ENCODE data around the gene TECTA. TPM values are rescaled to one million over a fixed set of nuclear protein-coding genes. Genes with fewer than 3 reads are reported as not detected.

TECTA gene
- polyA plus RNA-seq, 3 donors = 0.45 TPM; not detected in 2

- H3K4me3 ChIP-seq (replicated peaks in 1 of 3; ENCODE audit: low read depth in 2 of 3, low read length in 3 of 3) = no peak overlapping the region
- Mint-ChIP-seq H3K4me1 (no peaks in the 10 kb centered on the region), H3K36me3 (no peaks in the 10 kb centered on the region), H3K27ac (no peak overlapping the region), H3K27me3 (ENCODE audit: low read depth in 3 of 3) (peaks cover 0 to 15% (median 10%) of the 10 kb centered on the region in 3 donors), H3K4me3 (no peak overlapping the region), H3K9me3 (peaks cover 0 to 4% (median 0%) of the 10 kb centered on the region in 7 donors)
- no peak overlapping the region for H2AFZ ChIP-seq (ENCODE audit: insufficient read depth, low read depth, low read length, poor library complexity, severe bottlenecking)
- H3K27ac ChIP-seq (ENCODE audit: low read depth in 1 of 2, low read length in 2 of 2) = no peak overlapping the region
- H3K36me3 ChIP-seq (replicated peaks in 1 of 2; ENCODE audit: control insufficient read depth in 1 of 2, insufficient read depth in 2 of 2, low read length in 2 of 2) = no peaks in the 10 kb centered on the region
- H3K4me1 ChIP-seq (ENCODE audit: control insufficient read depth in 1 of 2, insufficient read depth in 2 of 2, low read length in 2 of 2) = no peaks in the 10 kb centered on the region
- no peak overlapping the region for H3K4me2 ChIP-seq (replicated peaks; ENCODE audit: extremely low read depth, low read length, poor library complexity, severe bottlenecking)
- H3K9ac ChIP-seq (ENCODE audit: insufficient read depth, low read length, poor library complexity, severe bottlenecking) = no peak overlapping the region
- H3K79me2 ChIP-seq (ENCODE audit: insufficient read depth, low read length) = no peaks in the 10 kb centered on the region
- H4K20me1 ChIP-seq (ENCODE audit: insufficient read depth, low read length) = no peaks in the 10 kb centered on the region
- no peaks in the 10 kb centered on the region for H3K9me3 ChIP-seq (replicated peaks in 1 of 2; ENCODE audit: control insufficient read depth in 1 of 2, insufficient read depth in 1 of 2, low read length in 2 of 2)
- no CpG with 5 or more reads among the region's 1 CpG for WGBS (ENCODE audit: insufficient coverage)
- H3K27me3 ChIP-seq (ENCODE audit: control insufficient read depth in 2 of 2, insufficient read depth in 2 of 2, low read length in 2 of 2) = peaks cover 0 to 6% of the 10 kb centered on the region in 2 donors
- no peak for TF ChIP-seq CTCF (IDR thresholded peaks at IDR 0.05)
- intact Hi-C loops (cut with micrococcal nuclease) = no loop called here
- DNase-seq = no peak
Observed at GRCh38 chr11:121211626-121212025, 110.6 kb downstream of the TECTA start.

GRCh38 chr11:121212536-121213361, 111.7 kb downstream of the TECTA start:
- Histone ChIP-seq H3K9ac (ENCODE audit: insufficient read depth, low read length, poor library complexity, severe bottlenecking) (no peak overlapping the region), H3K4me3 (replicated peaks in 1 of 3; ENCODE audit: low read depth in 2 of 3, low read length in 3 of 3) (no peak overlapping the region), H3K9me3 (replicated peaks in 1 of 2; ENCODE audit: control insufficient read depth in 1 of 2, insufficient read depth in 1 of 2, low read length in 2 of 2) (no peaks in the 10 kb centered on the region), H3K4me2 (replicated peaks; ENCODE audit: extremely low read depth, low read length, poor library complexity, severe bottlenecking) (no peak overlapping the region), H3K36me3 (replicated peaks in 1 of 2; ENCODE audit: control insufficient read depth in 1 of 2, insufficient read depth in 2 of 2, low read length in 2 of 2) (no peaks in the 10 kb centered on the region), H4K20me1 (ENCODE audit: insufficient read depth, low read length) (no peaks in the 10 kb centered on the region), H2AFZ (ENCODE audit: insufficient read depth, low read depth, low read length, poor library complexity, severe bottlenecking) (no peak overlapping the region), H3K27ac (ENCODE audit: low read depth in 1 of 2, low read length in 2 of 2) (no peak overlapping the region), H3K79me2 (ENCODE audit: insufficient read depth, low read length) (no peaks in the 10 kb centered on the region), H3K4me1 (ENCODE audit: control insufficient read depth in 1 of 2, insufficient read depth in 2 of 2, low read length in 2 of 2) (no peaks in the 10 kb centered on the region), H3K27me3 (ENCODE audit: control insufficient read depth in 2 of 2, insufficient read depth in 2 of 2, low read length in 2 of 2) (peaks cover 0 to 1% of the 10 kb centered on the region in 2 donors)
- DNase-seq = no peak
- H3K4me3 Mint-ChIP-seq = no peak overlapping the region
- no peaks in the 10 kb centered on the region for H3K36me3 Mint-ChIP-seq
- no peak for TF ChIP-seq CTCF (IDR thresholded peaks at IDR 0.05)
- H3K9me3 Mint-ChIP-seq = peaks cover 0 to 4% (median 0%) of the 10 kb centered on the region in 7 donors
- H3K4me1 Mint-ChIP-seq = no peaks in the 10 kb centered on the region
- 76% methylated on average over 2 of the region's 3 CpGs for WGBS (ENCODE audit: insufficient coverage)
- H3K27ac Mint-ChIP-seq = no peak overlapping the region
- H3K27me3 Mint-ChIP-seq (ENCODE audit: low read depth in 3 of 3) = peaks cover 5 to 21% (median 10%) of the 10 kb centered on the region in 3 donors
- intact Hi-C loops (cut with micrococcal nuclease) = no loop called here

All from CD14-positive monocyte (primary cell).